GM19468 (cell line): Measurements from ENCODE around the gene LSR.

ENCODE experiments used
- ATAC-seq: cut with Tn5 transposase; IDR thresholded peaks from one replicate; pipeline ENCODE4 v1.9.1; 2021; ENCODE audit warnings: mild to moderate bottlenecking, moderate library complexity, moderate number of reproducible peaks; ENCODE audit not compliant: unreplicated experiment; ENCODE audit errors: extremely low read depth

Gene LSR

GRCh38 chr19:35240327-35240726 lies 8.5 kb upstream of the LSR start:
- no peak for ATAC-seq

DNA sequence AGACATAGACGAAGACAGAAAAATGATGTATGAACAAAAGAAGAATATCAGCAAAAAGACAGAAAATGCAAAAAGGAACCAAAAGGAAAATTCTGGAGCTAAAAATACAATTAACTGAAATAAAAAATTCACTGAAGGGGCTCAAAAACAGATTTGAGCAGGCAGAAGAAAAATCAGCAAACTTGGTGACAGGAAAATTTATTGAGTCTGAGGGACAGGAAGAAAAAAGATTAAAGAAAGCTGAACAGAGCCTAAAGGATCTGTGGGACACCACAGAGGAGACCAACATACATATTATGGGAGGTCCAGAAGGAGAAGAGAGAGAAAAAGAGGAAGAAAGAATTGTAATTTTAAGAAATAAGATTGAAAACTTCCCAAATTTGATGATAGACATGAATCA lies 7.4 kb upstream of the LSR start:
- ATAC-seq, result no peak

- ATAC-seq, result no peak
These were observed 2.2 kb upstream of the LSR start for GRCh38 chr19:35246466-35247092.

GRCh38 chr19:35247526-35248309 lies 1.1 kb upstream of the LSR start:
- no peak for ATAC-seq

GRCh38 chr19:35249146-35249847 lies 495 bp downstream of the LSR start:
- no peak for ATAC-seq

- ATAC-seq, result no peak
These were observed 1.3 kb downstream of the LSR start for GRCh38 chr19:35249848-35250711.

DNA sequence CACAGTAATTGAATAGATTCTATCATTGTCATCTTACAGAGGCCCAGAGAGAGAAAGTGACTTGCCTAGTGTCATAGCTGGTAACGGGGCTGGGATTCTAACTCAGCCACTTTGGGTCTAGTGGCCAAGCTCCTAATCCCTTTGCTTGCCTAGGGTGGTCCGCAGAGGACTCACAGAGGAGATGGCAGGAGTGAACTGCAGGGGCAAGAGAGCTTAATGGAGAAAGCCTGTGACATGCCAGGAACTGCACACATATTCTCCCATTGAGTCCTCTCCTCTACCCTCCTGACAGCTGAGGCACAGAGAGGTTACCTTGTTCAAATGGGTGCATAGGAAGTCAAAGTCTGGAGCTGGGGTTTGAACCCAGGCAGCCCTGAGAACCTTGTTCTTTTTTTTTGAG lies 2.7 kb downstream of the LSR start:
- no peak for ATAC-seq

GRCh38 chr19:35253316-35254286 lies 4.8 kb downstream of the LSR start:
- ATAC-seq, result no peak

DNA sequence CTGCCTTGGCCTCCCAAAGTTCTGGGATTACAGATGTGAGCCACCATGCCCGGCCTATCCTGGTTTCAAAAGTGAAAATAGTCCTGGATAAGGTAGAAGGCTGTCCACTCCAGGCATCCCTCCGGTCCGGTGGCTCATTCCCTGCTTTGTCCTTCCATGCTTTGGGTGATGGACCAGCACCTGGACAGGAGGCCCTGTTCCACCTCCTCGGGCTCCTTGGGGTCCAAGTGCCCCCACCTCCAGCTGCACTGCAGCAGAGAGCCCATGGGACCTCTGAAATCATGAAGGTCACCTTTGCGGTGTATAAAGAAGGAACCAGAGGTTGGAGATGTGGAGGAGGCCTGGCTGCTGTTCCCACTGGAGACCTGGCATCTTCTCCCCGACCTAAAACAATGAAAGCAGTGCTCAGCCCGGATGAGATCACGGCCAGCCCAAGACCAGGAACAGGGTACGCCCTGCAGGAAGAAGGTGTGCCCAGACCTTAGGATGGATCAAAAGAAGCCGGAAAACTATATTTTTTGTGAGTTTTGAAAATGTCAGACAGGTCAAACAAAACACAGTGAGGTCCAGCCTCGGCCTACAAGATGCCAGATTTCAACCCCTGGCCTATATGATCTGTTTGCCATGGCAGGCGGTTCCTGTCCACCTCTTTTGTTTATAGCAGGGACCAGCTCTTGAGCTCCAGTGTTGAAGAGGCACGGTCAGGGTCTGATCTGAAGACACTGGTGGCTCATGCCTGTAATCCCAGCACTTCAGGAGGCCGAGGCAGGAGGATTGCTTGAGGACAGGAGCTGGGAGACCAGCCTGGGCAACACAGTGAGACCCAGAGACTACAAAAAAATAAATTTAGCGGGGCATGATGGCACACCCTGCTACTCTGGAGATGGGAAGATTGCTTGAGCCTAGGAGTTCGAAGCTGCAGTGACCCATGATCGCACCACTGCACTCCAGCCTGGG lies 5.8 kb downstream of the LSR start:
- no peak for ATAC-seq

- ATAC-seq, result no peak
These were observed 7.8 kb downstream of the LSR start for GRCh38 chr19:35256566-35256965.

- no peak for ATAC-seq
These were observed 8.3 kb downstream of the LSR start for GRCh38 chr19:35257113-35257461.

DNA sequence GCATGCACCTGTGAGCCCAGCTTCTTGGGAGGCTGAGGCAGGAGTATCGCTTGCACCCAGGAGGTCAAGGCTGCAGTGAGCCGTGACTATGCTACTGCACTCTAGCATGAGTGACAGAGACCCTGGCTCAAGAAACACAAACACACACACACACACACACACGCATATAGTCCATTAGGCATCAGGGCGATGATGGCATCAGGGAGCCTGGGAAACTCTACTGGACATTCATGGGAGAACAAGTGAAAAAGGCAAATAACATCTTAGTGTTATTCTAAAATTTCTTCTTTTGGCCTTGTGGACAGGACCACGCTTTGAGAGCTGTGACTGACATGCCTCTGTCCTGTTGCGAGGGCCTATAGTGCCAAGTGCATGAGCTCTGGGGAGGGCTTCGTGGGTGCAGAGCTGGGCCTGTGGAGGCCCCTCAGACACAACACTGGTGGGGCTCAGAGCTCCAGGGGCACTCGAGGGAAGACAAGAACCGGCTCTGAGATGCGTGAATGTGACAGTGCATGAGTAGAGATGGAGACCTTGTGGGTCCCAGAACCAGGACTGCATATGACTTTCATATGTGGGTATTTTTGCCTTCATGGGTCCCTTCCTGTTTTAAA lies 12.0 kb downstream of the LSR start:
- no peak for ATAC-seq

GRCh38 chr19:35261356-35262100 lies 12.7 kb downstream of the LSR start:
- ATAC-seq, result no peak

DNA sequence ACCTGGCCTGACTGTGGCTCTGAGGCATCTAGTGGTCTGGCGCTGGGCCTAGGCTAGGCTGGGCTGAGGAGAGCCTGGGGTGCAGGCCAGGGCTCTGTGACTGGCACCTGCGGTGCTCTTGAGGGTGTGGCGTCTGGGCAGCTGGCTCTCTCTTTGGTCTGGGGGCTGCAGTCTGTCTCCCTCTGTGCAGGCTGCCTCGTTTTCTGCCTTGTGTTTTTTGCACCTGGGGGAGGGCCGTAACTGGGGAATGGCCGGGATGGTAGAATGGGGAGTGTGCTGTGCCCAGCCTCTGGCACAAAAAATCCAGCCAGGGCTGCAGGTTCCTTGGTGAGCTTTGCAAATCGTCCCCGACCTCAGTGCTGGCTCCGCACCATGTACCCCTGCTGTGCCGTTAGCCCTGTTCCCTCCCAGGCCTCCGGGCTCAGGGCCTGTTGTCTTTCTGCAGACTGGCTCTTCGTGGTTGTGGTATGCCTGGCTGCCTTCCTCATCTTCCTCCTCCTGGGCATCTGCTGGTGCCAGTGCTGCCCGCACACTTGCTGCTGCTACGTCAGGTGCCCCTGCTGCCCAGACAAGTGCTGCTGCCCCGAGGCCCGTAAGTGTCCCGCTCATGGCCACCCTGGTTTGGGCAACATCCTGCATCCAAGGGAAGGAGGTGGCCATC lies 13.4 kb downstream of the LSR start:
- ATAC-seq, result no peak

DNA sequence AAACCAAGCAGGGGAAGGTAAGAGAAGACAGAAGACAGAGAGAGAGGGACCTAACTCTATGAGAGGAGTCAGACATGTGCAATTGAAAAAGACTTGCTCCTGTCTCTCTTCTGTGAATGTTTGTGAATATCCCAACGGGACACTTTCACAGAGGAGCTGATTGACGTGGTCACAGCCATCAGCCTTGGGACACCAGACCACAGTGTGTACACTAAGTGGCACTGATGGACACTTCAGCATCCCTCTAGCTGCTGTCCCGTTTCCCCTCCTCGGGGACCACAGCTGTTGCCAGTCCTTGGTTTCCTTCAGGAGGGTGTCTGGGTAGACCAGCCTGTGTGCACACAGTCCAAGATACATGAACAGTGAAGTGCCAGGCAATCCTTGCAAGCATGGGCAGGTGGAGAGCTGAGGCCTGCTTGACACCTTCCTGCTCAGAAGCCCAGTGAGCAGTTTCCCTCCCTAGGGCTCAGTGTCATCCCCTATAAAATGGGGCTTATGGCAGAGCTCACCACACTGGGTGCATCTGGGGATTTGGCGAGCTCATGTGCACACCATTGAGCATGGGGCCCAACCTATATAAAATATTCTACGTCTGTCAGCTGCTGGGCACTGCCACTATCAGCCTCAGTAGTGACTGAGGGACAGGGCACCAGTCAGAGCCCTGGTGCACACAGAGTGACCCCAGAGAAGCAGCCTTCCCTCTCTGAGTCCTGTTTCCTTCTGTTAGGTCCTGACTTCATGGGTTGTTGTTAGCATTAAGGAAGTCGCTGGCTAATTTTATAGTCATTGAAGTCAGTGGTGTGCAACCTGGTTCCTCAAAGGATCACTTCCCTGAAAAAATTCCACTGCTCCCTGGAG lies 15.7 kb downstream of the LSR start:
- ATAC-seq, result no peak
